Measurements from ENCODE around the gene ZFHX3.

The ZFHX3 gene

DNA sequence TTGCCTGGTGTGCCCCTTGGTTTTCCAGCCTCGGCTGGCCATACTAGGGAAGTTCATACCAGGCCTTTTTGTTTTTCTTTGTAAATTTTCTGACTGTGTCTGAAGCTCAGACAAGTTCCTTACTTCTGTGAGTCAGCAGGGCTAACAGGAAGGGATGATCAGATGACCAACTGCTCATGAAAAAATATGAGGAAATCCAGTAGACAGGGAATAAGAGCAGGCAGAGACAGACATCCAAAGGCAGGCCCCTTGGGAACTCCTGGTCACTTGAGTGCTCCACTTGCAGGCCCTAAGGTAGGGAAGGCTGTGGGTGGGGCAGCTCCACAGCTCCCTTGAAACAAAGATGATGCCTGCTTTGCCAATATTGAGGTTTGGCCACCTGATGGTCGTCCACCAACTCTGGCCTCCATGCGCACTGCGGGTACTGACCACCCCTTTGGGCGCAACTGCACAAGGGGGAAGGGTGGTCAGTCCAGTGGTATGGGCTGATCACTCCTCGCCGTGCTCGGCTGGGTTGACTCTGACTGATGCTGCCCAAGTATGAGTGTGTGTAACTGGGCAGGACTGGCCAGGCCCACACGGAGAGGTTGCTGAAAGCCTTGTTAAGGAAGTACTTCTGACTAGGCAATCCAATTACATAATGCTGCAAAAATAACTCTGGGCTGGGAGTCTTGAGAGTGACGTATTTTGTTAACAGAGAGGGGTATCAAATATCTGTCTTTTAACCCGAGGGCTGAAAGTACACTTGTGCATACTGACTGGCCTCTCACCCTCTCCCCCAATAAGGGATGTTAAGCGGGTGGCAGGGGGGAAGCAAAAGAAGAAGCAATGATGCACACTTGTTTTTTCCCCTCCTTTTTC, 20.8 kb upstream of the ZFHX3 start:
- peak; percentile 64 for DNase-seq

DNA sequence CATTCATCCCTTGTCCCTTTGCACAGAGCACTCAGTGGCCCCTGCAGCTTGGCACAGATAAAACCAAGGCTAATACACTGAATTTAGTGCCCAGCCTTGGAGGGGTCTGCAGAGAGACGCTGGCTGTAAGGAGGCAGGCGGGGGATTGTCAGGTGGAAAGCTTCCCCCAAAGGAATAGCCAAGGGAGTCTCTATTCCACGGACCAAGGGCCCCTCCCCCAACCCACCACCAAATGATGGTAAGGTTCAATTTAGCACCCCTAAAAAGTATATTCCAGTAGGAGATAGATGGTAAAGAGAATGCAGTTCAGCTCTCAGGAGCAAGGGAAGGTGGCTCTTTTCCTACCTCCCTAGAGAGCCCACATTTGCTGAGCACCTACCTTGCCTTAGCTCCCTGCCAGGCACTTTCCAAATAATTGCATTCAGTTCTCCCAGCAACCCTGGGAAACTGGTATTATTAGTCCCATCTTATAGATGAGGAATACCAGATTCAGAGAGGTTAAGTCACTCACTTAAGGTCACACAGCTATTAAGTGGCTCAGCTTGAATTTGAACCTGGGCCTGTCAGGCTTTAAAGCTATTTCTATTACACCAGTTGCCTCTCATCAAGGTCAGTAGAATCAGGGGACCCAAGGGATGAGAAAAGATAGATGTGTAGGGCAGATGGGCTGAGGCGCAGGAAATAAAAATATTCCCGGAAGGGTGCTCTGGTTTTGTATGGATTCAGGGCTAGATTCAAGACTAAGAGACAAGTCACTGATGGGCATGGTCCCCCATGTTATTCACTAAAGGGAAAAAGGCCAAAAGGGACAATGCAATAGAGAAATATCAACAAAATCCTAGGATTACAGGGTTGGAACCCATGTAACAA, 20.0 kb upstream of the ZFHX3 start:
- no peak for DNase-seq

DNA sequence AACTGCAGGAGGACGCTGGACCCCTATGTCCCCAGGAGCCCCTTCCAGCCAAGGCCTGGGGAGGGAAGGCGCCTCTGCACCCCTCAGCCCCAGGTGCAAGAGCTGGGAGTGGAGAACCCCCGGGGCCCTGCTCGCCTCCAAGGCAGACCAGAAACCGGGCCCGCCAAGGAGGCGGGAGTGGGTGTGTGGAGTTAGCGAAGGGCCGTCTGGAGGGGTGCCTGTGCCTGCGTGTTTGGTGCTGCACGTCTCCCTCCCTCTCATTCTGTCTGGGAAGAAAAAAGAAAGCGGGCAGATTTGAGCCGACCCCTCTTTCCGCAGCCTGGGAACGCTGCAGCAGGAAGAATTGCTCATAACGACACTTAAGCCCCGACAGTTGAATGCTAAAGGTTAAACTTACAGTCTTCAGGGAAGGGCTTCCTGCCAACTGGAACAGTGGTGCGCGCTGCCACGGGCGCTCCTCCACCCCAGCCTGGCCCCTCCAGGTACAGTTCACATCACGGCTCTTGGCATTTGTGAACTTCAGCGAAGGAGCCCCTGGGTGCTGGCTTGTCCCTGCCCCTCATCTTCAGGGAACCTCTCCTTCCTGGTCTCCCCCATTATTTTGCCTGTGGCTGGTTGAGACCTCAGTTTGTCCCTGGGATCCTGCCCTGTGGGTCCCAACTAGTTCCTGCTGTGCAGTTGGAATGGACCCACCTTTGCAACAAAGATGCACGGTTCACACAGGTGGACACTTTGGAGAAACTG, 19.2 kb upstream of the ZFHX3 start:
- no peak for DNase-seq

DNA sequence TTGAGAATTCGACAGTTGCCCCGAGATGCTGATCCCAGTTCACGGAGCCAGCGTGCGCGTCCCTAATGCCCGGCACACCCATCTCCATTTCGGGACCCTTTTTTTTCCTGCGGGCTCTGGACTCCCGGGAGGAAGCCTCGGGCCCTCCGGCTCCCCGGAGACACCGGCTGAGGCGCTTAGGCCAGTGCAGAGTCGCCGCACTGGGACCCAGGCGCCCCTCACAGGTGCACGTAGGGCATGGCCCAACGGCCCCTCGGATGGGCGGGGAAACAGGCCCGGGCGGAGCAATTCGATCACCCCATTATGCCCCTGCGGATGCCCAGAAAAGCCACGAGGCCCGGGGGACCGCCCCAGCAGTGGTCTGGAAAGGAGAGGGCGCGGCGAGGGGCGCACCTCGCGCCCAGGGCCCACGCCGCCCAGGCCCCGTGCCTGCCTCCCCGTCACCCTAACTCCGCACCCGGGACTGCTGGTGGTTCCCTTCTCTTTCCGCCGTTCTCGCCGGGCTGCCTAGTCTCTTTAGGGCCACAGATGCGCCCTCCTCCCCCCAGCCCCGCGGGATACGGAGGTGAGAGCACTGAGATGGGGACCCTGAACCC, 18.5 kb upstream of the ZFHX3 start:
- DNase-seq = no peak

DNA sequence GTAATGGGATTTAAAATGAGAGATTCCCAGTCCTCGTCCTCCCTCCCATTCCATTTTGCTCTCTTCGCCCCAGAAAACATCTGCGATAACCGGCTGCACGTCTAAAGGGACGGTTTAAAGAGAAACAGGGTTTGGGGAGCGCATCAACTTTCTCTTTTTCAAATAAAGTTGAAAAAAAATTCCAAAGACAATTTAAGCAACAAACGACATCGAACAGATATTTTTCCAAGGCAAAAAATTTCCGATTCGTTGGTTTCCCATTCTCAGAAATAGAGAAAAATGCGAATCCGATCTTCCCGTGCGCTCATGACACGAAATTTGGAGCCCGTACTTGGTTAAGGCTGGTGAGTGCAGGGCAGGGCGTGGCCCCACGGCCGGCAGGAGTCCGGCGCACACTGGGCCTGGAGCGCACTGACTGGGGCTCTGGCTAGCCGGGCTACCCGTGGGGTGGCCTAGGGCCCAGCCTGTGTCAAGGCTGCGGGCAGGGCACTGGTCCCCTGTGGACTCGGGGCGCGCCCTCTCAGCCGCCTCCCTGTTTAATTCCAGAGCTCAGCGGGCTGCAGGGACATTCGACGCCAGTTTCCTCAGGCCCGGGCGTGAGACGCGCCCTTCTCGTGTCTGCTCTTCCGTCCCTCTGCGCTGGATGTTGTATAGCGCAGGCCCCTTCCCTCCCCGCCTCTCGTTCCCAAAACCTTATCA, 17.9 kb upstream of the ZFHX3 start:
- no peak for DNase-seq

DNA sequence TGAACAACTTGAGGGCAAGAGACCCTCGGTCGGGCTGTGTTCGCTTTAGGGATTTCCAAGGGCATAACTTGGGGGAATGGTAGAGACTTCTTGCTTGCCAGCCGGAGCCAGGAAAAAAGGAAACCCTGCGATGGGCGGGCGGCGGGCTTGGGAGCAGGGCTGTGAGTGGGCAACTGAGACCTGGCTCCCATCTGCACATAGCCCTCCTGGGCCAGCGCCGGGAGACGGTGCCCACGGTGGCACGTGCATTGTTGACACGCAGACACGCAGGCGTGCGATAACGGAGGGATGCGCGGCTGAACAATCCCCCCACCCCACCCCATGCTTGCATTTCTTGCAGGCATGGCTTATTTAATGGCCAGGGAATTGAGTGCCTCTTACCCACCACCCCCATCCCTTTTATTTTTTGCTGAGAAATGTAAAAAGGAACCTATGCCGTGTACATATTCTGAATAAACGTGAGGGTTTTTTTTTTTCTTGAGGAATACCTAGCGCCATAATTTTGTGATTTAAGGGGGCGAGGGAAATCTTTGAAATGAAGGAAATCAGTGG, 17.1 kb upstream of the ZFHX3 start:
- DNase-seq = no peak

DNA sequence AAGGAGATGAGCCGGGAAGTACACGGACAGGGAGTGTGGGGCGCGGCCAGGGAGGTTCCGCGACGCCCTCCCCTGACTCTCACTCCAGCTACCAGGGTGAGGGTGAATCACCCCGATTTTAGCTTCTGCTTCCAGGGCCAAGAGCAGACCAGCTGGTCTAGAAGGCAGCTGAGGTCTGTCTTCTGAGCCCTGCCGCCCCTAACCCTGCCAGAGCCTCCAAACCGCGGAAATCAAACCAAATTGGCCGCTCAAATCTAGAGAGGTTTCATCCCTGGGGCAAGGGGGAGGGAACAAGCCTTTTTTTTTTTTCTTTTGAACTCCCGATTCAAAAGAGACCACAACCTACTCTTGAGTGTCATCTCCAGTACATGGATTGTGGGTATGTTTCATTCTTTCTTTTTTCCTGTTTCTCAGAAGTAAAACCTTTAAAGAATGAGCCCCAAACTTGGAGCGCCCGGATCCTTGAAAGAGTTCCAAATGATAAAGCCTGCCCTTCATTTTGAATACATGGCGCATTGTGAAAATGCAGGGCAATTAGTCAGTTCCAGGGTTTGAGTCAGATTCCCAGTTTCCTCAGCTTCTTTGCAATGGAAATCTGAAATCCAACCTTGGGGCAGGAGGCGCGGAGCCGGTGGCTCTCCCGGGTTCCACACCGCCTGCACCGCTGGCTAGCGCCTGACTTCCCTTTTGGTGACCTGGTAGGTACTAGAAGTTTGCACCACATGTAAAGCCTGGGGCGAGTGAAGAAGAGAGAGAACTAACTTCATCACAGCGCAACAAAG, 16.5 kb upstream of the ZFHX3 start:
- DNase-seq = no peak

DNA sequence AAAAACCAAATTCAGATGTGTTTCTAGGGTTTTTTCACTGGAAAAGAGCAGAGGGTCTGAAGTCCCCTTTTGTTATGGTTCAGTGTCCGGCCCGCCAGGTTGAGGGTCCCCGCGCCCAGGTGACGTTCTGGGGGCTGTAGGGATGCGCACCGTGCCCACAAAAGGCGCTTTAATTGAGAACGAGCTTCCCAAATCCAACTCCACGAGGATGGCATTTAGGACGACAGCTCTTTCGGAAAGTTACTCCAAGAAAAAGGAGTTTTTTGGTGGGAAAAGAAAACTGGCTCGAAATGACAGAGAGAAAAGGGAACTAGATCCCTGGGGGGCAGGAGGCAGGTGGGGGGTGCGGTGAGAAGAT, 15.9 kb upstream of the ZFHX3 start:
- DNase-seq = no peak

DNA sequence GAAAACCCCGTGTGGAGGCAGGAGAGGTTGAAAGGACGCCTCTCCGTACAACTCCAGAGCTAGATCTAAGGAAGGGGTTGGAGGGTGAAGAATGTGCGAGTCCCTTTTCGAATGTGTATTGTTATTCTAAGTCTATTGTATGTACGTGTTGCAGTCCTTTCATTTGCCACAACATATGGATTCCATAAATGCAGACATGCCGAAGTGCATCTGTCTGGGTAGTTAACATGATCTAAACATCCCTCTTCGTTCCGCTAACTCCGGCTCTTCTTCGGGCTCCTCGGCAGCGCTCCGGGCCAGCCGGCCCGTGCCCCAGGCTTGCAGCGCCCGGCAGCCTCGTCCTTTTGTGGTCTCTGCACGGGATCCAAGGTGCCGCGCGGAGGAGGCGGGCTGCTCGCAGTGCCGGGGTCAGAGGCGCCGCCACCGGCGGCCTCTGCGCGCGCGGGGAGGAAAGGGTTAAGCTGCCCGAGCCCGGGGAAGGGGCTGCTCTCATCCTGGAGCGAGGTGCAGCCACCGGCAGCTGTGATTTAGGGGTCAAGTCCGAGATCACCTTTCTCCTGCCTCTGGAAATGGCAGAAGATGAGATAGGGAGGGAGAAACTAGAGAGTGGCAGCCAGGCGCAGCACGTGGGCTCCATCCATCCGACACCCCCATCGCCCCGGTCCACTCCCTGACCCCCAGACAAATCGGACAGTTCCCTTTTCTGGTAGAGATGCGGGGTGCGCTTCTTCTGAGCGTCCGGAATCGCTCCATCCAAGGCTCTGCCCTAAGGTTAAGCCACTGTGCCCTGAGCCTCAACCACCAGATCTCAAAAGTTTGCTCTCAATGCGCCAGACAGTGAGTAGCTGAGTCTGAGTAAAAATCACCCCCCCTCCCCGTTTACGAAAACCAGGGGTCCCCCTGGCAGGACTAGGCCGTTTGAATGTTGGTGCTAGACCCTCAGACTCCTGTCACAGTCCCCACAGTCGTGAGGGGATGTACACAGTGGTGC, 15.1 kb upstream of the ZFHX3 start:
- DNase-seq = no peak

DNA sequence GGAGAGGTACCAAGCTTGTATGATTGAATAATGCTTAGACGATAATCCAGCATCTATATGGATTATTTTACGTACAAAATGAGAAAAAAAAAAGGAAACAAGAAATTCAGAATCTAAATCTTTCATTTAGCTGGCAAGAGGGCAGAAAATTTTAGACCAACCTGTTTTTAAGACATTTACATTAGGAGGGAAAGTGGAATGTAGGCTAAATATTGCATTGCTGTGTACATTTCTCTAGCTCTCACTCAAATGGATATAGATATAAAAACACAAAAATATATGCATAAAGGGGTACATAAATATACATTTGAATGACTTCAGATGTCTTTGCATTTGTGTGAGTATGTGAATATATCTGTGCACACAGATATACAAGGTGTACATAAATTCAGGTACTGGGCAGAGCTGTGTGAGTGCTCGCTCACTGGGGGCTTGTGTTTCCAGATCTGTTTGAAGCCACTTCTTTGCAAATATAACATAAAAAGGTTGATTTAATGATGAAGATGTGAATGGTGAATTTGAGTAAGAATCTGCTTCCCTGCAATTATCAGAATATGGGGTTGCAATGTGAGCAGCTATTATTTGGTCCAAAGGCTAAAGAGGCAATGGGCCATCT, 14.2 kb upstream of the ZFHX3 start:
- DNase-seq = no peak

DNA sequence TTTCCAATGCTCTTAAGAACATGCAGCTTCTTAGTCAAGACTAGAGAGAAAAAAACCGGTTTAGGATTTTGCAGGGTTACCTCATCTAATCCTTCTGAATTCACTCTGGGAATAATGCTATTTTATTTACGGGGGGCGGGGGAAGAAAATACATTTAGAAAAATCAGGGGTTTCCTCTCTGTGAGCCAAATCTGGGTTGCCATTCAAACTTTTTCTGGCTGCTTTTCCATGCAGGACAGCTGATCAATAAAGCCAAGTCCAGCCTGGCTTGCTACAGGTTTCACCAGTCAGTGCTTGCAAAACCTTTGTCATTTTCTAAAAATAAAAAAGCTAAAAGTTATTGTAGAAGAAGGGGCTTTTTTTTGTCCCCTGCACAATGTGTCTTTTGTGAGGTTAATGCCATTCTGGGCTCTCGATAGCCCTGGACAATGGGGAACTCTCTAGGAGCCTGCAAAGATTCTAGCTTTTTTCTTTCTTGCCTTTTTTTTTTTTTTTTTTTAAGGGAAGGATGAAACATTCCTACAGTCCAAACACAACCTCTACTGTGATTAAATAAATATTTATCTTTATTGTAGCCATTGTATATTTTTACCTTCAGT, 13.1 kb upstream of the ZFHX3 start:
- no peak for DNase-seq

DNA sequence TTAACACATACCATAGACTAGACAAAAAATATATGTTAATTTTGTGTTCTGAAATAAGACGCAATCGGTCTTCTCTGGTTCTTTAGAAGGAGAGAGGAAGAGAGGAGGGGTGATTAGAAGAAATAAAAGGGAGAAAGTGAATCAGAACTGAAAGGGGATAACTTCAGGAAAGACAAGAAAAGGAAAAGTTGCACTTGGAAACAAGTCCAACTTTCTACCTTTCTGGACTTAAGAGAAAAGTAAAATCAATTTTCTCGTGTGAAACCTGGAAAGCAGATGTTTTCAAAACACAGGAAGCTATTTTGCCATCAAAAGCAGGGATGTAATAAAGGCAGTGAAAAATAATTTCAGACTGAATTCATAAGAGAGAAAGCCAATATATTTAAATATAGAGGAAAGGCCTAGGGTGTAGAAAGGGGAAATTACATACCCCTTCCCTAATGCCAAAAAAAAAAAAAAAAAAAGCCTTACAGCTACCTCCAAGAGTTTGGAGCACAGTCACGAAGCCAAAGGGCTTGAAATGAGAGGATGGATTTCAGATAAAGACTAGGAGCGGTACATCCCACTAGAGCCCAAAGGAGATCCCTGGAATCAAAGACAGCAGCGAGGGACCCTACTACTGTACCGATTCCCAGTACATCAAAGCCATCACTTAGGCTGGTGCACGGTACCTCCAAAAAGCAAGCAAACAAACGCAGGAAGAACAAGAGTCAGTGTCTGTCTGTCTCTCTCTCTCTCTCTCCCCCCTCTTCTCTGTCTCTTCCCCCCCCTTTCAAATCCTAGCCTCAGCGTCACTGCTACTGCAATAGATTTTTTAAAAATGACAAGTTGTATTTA, 12.1 kb upstream of the ZFHX3 start:
- no peak for DNase-seq

DNA sequence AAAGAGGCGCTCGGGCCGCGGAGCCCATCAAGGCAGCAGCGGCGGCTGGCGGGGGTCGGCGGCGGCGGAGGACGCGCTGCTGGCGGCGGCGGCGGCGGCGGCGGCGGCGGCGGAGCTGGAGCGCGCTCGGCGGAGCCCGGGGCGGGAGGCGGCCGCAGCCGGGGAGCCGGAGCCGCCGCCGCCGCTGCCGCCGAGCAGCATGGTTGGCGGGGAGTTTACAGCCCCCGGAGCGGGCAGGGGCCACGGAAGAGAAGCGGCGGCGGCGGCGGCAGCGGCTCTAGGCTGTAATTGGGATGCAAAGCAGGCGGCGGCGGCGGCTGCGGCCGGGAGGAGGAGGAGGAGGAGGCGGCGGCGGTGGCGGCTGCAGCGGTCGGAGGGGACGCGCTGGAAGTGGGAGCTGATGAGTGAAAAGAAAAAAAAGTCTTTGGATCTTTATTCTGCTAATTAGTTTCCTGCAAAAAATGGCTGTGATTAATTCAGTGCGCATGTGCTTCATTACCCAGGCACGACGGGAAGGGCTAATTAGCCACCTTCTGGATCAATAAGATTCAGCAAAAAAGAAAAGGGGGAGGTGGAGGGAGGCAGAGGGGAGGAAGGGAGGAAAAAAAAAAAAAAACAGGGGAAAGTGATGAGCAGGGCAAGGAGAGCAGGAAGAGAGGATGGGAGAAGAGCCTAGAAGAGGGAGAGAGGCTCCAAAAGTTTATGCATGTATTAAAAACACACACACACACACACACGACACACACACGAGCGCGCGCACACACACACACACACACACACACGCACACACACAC, 10.9 kb upstream of the ZFHX3 start:
- DNase-seq = no peak

DNA sequence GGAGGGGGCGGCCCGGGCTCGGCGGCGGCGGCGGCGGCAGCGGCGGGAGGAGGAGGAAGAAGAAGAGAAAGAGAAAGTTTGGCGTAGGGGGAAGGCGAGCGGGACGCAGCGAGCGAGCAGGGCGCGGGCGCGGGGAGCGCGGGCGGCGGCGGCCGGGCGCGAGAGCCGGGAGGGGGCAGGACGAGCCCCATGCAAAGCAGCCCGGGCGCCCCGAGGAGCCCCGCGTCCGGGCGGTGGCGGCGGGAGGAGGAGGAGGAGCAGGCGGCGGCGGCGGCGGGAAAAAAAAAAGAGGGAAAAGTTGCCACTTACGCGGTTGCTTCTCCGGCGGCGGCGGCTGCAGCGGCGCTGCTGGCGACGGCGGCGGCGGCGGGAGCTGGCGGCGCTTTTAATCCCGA, 10.3 kb upstream of the ZFHX3 start:
- no peak for DNase-seq

DNA sequence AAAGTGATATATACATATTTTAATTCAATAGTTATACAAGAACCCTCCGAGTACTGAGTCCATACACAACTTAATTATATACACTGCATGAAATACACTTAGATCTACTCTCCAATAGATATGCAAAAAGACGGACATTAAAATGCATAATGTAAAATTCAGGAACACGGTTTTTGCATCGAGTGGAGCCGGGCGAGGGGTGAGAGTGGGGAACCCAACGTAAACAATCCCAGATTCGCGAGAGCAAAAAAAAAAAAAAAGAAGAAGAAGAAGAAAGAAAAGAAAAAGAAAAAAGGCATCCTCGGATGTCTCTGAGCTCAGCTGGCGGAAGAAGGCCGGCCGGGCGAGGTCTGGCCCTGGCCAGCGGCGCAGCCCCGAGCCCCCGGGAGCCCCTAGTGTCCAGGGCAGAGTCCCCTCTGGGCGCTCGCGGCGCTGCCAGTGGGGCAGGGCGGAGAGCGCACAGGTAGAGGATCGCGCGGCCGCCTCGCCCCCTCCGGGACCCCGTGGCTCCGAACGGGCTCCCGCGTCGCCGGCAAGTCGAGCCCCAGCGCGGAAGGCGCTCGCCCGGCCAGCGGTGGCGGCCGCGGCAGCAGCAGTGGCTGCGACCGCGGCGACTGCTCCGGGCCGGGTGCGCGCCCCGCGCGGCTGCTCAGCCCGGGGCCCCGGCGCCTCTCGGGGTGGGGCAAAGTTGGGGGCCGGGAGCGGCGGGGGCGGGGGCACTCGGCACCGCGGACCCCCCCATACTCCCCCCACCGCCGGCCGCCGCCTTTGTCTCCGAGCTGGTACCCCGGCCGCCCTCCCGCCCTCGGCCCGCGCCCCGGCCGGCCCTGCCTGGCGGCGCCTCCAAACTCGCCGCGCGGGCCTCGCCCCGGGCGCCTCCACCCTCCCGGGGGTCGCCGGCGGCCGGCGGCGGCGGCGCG, 9.6 kb upstream of the ZFHX3 start:
- DNase-seq = no peak

DNA sequence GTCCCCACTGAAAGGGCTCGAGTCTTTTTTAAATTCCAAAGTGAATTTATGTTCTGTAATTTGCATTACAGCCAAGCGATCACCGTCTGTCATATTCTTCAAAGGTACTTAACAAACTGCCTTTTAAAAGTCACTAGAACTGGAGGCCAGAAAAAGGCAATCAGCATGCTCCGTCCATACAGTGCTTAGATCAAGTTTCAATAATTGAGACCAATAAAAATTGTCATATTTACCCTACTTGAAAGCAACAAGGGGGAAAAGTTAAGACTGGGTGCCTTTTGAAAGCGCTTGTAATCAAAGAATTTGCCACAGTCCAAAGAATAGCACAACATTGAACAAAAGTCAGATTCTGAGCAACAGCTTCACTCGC, 9.0 kb upstream of the ZFHX3 start:
- DNase-seq = no peak

Measured in MV-4-11 (cell line).